ENCODE measurements around the gene CDC34.
A peak's percentile ranks its signal among the peaks of the same experiment; 100 is the strongest.

CDC34 gene

DNA sequence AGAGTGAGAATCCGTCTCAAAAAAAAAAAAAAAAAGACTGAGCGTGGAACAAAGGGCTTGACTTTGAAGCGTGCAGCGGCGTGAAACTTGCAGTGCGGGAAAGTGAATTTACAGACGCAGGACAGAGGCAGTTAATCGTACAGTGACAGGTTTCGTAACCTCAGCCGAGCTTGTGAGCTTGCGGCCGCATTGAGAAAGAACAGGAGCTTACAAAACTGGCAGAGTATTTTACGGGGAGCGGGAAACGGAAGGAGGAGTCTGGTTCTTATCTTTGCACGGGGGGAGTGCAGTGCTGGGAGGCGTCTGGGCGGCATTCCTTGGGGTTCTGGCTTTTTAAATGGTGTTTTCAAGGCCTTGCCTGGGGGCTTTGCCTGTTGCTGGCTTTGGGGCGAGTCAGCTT, 34.8 kb downstream of the CDC34 start:
- no peak for TF ChIP-seq EP300 (IDR thresholded peaks at IDR 0.05; ENCODE audit: borderline replicate concordance)
- TF ChIP-seq RAD21 (IDR thresholded peaks at IDR 0.05; ENCODE audit: low read depth): no peak
- no peak for TF ChIP-seq CREB1 (IDR thresholded peaks at IDR 0.05; ENCODE audit: low read depth)

DNA sequence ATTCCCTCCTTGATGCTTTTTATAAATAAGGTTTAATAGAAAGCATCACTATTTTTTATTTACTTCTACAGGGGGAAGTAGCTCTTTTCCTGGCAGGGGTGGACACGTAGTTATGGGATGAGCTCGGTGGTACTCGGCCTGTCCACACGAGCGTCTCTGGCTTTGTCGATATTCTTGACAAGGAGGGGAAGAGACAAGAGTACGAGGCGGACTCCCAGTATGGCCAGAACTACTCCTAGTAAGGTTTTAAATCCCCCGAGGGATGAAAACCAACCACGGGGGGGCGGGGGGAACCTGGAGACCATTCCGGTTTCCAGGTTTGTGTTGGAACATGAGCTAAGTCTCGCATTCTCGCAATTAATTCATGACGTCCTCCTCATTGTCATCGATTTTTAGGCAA, 35.3 kb downstream of the CDC34 start:
- no peak for TF ChIP-seq TEAD4 (IDR thresholded peaks at IDR 0.05)
- no peak for TF ChIP-seq RAD21 (IDR thresholded peaks at IDR 0.05; ENCODE audit: low read depth)
- TF ChIP-seq TCF12 (IDR thresholded peaks at IDR 0.05; ENCODE audit: low read depth): no peak
- TF ChIP-seq, protein P1, sequence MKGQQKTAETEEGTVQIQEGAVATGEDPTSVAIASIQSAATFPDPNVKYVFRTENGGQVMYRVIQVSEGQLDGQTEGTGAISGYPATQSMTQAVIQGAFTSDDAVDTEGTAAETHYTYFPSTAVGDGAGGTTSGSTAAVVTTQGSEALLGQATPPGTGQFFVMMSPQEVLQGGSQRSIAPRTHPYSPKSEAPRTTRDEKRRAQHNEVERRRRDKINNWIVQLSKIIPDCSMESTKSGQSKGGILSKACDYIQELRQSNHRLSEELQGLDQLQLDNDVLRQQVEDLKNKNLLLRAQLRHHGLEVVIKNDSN (IDR thresholded peaks at IDR 0.05): no peak
- TF ChIP-seq EGR1 (IDR thresholded peaks at IDR 0.05): no peak
- TF ChIP-seq CEBPB (IDR thresholded peaks at IDR 0.05): no peak
- no peak for TF ChIP-seq TAF1 (IDR thresholded peaks at IDR 0.05; ENCODE audit: low read depth)
- TF ChIP-seq ZBTB7A (IDR thresholded peaks at IDR 0.05; ENCODE audit: low read depth): no peak

DNA sequence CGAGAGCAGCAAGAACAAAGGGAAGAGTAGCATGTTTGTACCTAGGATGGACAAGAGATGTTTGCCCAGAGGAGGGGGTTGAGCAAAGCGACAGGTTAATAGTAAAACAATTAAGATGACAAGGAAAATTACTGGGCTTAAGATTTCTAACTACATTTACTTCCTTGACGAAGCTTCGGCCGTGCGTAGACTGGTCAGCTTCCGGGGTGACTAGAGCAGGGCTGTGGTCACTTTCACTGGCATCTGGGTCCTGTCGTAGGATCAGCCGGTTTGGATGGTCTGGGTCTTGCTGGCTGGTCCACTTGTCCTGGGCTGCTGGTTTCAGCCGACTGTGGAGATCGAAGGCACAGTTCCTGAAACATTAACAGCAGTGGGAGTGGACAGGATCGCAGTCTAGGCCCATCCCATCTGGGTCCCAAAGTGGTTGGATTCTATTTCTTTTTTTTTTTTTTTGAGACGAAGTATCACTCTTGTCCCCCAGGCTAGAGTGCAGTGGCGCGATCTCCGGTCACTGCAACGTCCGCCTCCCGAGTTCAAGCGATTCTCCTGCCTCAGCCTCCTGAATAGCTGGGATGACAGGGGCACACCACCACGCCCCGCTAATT, 35.8 kb downstream of the CDC34 start:
- no peak for TF ChIP-seq EGR1 (IDR thresholded peaks at IDR 0.05)
- no peak for TF ChIP-seq FOXM1 (IDR thresholded peaks at IDR 0.05; ENCODE audit: borderline replicate concordance, low read depth)
- no peak for TF ChIP-seq CREB1 (IDR thresholded peaks at IDR 0.05; ENCODE audit: low read depth)
- TF ChIP-seq, protein P1 (IDR thresholded peaks at IDR 0.05): no peak
- no peak for TF ChIP-seq EP300 (IDR thresholded peaks at IDR 0.05; ENCODE audit: borderline replicate concordance)
- no peak for TF ChIP-seq NFIC (IDR thresholded peaks at IDR 0.05)
- TF ChIP-seq YY1 (IDR thresholded peaks at IDR 0.05; ENCODE audit: low read depth): no peak
- TF ChIP-seq, protein P2, sequence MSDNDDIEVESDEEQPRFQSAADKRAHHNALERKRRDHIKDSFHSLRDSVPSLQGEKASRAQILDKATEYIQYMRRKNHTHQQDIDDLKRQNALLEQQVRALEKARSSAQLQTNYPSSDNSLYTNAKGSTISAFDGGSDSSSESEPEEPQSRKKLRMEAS (IDR thresholded peaks at IDR 0.05): no peak
- TF ChIP-seq ZBTB7A (IDR thresholded peaks at IDR 0.05; ENCODE audit: low read depth): no peak
- TF ChIP-seq, protein P3, sequence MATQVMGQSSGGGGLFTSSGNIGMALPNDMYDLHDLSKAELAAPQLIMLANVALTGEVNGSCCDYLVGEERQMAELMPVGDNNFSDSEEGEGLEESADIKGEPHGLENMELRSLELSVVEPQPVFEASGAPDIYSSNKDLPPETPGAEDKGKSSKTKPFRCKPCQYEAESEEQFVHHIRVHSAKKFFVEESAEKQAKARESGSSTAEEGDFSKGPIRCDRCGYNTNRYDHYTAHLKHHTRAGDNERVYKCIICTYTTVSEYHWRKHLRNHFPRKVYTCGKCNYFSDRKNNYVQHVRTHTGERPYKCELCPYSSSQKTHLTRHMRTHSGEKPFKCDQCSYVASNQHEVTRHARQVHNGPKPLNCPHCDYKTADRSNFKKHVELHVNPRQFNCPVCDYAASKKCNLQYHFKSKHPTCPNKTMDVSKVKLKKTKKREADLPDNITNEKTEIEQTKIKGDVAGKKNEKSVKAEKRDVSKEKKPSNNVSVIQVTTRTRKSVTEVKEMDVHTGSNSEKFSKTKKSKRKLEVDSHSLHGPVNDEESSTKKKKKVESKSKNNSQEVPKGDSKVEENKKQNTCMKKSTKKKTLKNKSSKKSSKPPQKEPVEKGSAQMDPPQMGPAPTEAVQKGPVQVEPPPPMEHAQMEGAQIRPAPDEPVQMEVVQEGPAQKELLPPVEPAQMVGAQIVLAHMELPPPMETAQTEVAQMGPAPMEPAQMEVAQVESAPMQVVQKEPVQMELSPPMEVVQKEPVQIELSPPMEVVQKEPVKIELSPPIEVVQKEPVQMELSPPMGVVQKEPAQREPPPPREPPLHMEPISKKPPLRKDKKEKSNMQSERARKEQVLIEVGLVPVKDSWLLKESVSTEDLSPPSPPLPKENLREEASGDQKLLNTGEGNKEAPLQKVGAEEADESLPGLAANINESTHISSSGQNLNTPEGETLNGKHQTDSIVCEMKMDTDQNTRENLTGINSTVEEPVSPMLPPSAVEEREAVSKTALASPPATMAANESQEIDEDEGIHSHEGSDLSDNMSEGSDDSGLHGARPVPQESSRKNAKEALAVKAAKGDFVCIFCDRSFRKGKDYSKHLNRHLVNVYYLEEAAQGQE (IDR thresholded peaks at IDR 0.05; ENCODE audit: low read depth): no peak
- TF ChIP-seq TEAD4 (IDR thresholded peaks at IDR 0.05): no peak
- TF ChIP-seq TCF12 (IDR thresholded peaks at IDR 0.05; ENCODE audit: low read depth): no peak
- TF ChIP-seq CEBPB (IDR thresholded peaks at IDR 0.05): no peak
- no peak for TF ChIP-seq RAD21 (IDR thresholded peaks at IDR 0.05; ENCODE audit: low read depth)
- TF ChIP-seq TAF1 (IDR thresholded peaks at IDR 0.05; ENCODE audit: low read depth): no peak

DNA sequence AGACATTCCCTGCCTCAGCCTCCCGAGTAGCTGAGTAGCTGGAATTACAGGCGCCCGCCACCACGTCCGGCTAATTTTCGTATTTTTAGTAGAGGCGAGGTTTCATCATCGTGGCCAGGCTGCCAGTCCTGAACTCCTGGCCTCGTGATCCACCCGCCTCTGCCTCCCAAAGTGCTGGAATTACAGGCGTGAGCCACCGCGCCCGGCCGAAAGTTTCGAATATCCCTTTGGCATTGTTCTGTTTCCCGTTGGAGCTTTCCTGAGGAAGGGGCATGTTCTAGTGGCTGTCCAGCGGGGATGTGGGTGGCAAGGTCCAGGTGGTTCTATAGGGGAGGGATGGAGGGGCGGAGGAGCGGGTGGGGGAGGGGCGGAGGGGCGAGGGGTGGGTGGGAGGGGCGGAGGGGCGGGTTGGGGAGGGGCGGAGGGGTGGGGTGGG, 38.7 kb downstream of the CDC34 start:
- TF ChIP-seq, protein P2 (IDR thresholded peaks at IDR 0.05): no peak
- TF ChIP-seq ZBTB7A (IDR thresholded peaks at IDR 0.05; ENCODE audit: low read depth): no peak
- no peak for TF ChIP-seq YY1 (IDR thresholded peaks at IDR 0.05; ENCODE audit: low read depth)
- TF ChIP-seq, protein P3 (IDR thresholded peaks at IDR 0.05; ENCODE audit: low read depth): no peak
- TF ChIP-seq, protein P1 (IDR thresholded peaks at IDR 0.05): no peak
- TF ChIP-seq CEBPB (IDR thresholded peaks at IDR 0.05): no peak
- no peak for TF ChIP-seq FOXM1 (IDR thresholded peaks at IDR 0.05; ENCODE audit: borderline replicate concordance, low read depth)
- TF ChIP-seq TCF12 (IDR thresholded peaks at IDR 0.05; ENCODE audit: low read depth): no peak
- no peak for TF ChIP-seq RAD21 (IDR thresholded peaks at IDR 0.05; ENCODE audit: low read depth)
- no peak for TF ChIP-seq EGR1 (IDR thresholded peaks at IDR 0.05)
- no peak for TF ChIP-seq CREB1 (IDR thresholded peaks at IDR 0.05; ENCODE audit: low read depth)
- no peak for TF ChIP-seq TEAD4 (IDR thresholded peaks at IDR 0.05)
- no peak for TF ChIP-seq EP300 (IDR thresholded peaks at IDR 0.05; ENCODE audit: borderline replicate concordance)
- no peak for TF ChIP-seq NFIC (IDR thresholded peaks at IDR 0.05)
- no peak for TF ChIP-seq TAF1 (IDR thresholded peaks at IDR 0.05; ENCODE audit: low read depth)

DNA sequence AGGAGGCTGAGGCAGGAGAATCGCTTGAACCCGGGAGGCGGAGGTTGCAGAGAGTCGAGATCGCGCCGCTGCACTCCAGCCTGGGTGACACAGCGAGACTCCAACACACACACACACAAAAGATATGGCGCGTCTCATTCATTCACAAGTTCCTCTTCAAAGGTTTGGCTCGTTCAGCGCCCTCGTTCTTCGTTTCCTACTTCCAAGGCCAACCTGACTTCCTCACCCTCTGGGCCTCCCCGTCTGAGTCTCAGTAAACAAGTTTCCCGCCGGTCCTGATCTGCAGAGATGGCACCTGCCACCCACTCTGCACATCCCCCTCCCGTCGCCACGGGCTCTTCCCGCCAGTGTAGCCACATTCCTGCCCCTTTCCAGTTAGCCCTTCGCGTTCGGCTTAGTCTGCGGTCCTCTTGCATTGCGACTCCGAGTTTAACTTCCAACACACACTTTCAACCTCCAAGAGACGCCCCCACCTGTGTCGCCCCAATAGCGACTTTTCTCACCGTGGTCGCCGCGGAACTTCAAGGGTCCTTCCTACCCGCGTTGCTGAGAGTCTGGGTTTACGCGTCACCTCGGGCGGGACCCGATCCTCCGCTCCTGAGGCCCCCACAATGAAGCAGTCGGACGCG, 39.5 kb downstream of the CDC34 start:
- TF ChIP-seq, protein P2 (IDR thresholded peaks at IDR 0.05): peak; percentile 33; the same call in 1 of the 2 replicates
- TF ChIP-seq EP300 (IDR thresholded peaks at IDR 0.05; ENCODE audit: borderline replicate concordance): no peak
- TF ChIP-seq, protein P3 (IDR thresholded peaks at IDR 0.05; ENCODE audit: low read depth): no peak
- peak; percentile 63 for TF ChIP-seq TEAD4 (IDR thresholded peaks at IDR 0.05)
